ENCODE measurements around the gene S100A11. TPM values are rescaled to one million over a fixed set of nuclear protein-coding genes. Genes with fewer than 3 reads are reported as not detected.

The S100A11 gene
- total RNA-seq, 1 donor from 2014 or later, result 511 TPM

DNA sequence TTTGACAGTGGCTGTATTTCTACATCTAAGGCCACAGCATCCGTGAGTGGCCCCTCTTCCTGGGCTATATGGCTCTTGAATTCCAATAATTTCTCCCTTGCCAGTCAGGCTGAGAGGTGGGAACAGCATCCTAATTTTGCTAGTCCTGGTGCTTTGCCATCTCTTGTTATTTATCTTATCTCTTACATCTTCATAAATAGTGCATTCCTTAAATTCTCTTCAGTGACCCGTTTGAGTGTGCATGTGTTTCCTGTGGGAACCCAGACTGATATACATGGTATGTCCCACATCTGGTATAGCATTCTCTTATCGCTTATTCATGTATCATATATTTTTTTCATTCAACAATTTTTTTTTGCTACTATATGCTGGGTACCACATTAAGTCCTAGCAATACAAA is 9.9 kb downstream of the S100A11 start:
- TF ChIP-seq, protein P1, sequence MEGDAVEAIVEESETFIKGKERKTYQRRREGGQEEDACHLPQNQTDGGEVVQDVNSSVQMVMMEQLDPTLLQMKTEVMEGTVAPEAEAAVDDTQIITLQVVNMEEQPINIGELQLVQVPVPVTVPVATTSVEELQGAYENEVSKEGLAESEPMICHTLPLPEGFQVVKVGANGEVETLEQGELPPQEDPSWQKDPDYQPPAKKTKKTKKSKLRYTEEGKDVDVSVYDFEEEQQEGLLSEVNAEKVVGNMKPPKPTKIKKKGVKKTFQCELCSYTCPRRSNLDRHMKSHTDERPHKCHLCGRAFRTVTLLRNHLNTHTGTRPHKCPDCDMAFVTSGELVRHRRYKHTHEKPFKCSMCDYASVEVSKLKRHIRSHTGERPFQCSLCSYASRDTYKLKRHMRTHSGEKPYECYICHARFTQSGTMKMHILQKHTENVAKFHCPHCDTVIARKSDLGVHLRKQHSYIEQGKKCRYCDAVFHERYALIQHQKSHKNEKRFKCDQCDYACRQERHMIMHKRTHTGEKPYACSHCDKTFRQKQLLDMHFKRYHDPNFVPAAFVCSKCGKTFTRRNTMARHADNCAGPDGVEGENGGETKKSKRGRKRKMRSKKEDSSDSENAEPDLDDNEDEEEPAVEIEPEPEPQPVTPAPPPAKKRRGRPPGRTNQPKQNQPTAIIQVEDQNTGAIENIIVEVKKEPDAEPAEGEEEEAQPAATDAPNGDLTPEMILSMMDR (conservative IDR thresholded peaks at IDR 0.05), result no peak
- no peak for DNase-seq (ENCODE audit: extremely low spot score, unreplicated experiment)
- H3K9me3 Mint-ChIP-seq, result peaks cover 4% of the 10 kb centered on the region
- no peak overlapping the region for H3K27ac Mint-ChIP-seq
- H3K27me3 Mint-ChIP-seq, result peaks cover 4% of the 10 kb centered on the region
- H3K4me3 Mint-ChIP-seq, result no peak overlapping the region
- peaks cover 7% of the 10 kb centered on the region for H3K36me3 Mint-ChIP-seq
- H3K4me1 Mint-ChIP-seq (ENCODE audit: unreplicated experiment), result peaks cover 10% of the 10 kb centered on the region

DNA sequence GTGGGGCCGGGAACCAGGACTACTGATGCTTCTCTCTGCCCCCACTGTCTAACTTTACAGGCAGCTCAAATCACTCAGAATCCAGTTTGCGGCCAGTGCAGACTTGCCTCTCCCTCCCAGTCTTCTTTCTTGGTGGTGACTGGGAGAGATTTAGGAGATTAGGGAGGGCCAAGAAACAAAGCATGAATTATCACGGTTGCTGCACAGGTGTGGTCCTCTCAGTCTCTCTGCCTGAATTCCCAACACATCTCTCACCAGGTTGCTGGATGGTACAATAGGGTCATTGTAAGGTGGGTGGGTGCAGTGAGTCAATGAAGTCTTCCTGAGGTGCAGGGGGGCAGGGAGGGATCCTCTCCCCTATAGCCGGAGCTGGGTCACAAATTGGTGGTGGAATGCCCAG is 12.6 kb downstream of the S100A11 start:
- H3K36me3 Mint-ChIP-seq, result no peaks in the 10 kb centered on the region
- H3K4me3 Mint-ChIP-seq, result peak overlapping the region; percentile 4
- peak overlapping the region; percentile 49 for H3K27ac Mint-ChIP-seq
- no peak for DNase-seq (ENCODE audit: extremely low spot score, unreplicated experiment)
- peaks cover 4% of the 10 kb centered on the region for H3K27me3 Mint-ChIP-seq
- H3K9me3 Mint-ChIP-seq, result no peaks in the 10 kb centered on the region
- H3K4me1 Mint-ChIP-seq (ENCODE audit: unreplicated experiment), result peaks cover 10% of the 10 kb centered on the region
- TF ChIP-seq, protein P1 (conservative IDR thresholded peaks at IDR 0.05), result no peak

DNA sequence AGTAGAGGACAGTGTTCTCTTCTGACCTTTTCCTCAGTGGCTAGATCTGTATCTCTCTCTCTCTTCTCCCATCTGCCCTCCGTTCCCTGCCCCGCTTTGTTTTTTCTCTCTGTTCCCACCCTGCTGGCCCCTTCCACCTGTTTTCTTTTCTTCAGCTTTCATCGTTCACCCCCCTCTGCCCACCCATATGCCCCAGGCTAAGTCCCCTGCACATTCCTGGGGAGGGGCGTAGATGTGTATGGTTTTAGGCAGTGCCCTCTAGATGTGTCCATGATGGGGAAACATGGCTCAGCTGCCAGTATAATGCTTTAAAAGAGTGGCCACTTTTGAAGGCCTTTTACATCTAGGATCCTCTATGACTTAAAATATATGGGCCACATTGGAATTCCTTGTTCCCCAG is 13.6 kb downstream of the S100A11 start:
- no peaks in the 10 kb centered on the region for H3K9me3 Mint-ChIP-seq
- H3K36me3 Mint-ChIP-seq, result no peaks in the 10 kb centered on the region
- no peak overlapping the region for H3K4me3 Mint-ChIP-seq
- DNase-seq (ENCODE audit: extremely low spot score, unreplicated experiment), result no peak
- H3K27me3 Mint-ChIP-seq, result peaks cover 4% of the 10 kb centered on the region
- H3K27ac Mint-ChIP-seq, result no peak overlapping the region
- peaks cover 10% of the 10 kb centered on the region for H3K4me1 Mint-ChIP-seq (ENCODE audit: unreplicated experiment)
- TF ChIP-seq, protein P1 (conservative IDR thresholded peaks at IDR 0.05), result no peak

DNA sequence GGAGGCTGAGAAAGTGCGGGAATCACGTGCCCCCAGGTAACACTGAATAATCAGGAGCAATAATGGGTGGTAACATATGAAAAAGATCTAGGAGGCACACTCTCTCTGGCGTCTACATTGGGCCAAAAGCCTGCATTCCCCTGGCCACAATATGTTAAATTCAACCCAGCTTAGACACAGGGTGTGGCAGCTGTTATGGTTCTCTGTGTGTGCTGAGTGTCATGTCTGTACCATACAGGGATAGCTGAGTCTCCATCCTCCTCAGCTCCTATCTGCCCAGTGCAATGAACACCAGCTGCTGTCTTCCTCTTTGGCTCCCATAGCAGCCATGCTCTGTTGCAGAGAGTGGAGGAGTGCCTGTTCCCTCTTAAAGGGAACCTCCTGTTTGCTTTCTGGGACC is 14.3 kb downstream of the S100A11 start:
- peaks cover 4% of the 10 kb centered on the region for H3K27me3 Mint-ChIP-seq
- H3K27ac Mint-ChIP-seq, result no peak overlapping the region
- H3K9me3 Mint-ChIP-seq, result no peaks in the 10 kb centered on the region
- DNase-seq (ENCODE audit: extremely low spot score, unreplicated experiment), result no peak
- peaks cover 10% of the 10 kb centered on the region for H3K4me1 Mint-ChIP-seq (ENCODE audit: unreplicated experiment)
- no peak overlapping the region for H3K4me3 Mint-ChIP-seq
- no peaks in the 10 kb centered on the region for H3K36me3 Mint-ChIP-seq
- TF ChIP-seq, protein P1 (conservative IDR thresholded peaks at IDR 0.05), result no peak

DNA sequence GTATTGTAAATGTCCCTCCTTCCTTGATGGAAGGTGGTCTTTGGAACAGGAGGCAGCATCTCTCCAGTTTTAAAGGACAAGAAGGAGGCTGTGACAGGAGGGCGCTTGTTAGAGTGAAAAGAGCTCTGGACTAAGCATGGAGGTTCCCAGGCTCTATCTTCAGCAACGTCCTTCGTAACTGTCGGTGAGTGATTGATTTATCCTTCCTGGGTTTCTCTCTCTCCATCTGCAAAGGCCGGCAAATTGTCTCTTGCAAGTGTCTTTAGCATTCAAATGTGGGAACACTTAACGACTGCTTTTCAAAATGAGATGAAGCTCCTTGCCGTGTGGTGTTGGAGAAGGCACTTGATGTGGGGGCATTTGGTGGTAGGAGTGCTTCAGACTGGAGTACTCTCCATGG is 15.2 kb downstream of the S100A11 start:
- H3K27me3 Mint-ChIP-seq, result peaks cover 4% of the 10 kb centered on the region
- TF ChIP-seq, protein P1 (conservative IDR thresholded peaks at IDR 0.05), result no peak
- no peak overlapping the region for H3K27ac Mint-ChIP-seq
- no peaks in the 10 kb centered on the region for H3K36me3 Mint-ChIP-seq
- H3K9me3 Mint-ChIP-seq, result no peaks in the 10 kb centered on the region
- peaks cover 10% of the 10 kb centered on the region for H3K4me1 Mint-ChIP-seq (ENCODE audit: unreplicated experiment)
- no peak overlapping the region for H3K4me3 Mint-ChIP-seq
- DNase-seq (ENCODE audit: extremely low spot score, unreplicated experiment), result no peak

DNA sequence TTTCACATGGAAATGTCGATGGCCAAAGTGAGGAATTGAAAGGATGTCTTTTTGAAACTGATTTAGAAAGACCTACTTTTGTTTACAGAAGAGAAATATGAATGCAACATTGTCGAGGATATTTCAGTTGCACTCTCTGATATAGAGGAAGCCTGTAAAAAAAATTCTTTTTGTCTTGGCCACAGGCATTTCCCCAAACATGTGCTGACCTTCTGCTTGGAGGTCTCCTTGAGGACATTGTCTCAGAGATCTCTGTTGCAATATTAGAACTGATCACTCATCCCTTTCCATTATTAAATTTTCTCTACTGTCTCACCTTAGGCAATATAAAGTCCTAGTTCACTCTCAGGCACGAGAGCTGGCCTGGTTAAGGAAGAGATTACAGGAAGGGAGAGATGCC is 16.0 kb downstream of the S100A11 start:
- H3K27ac Mint-ChIP-seq, result no peak overlapping the region
- TF ChIP-seq, protein P1 (conservative IDR thresholded peaks at IDR 0.05), result no peak
- no peak for DNase-seq (ENCODE audit: extremely low spot score, unreplicated experiment)
- peaks cover 4% of the 10 kb centered on the region for H3K27me3 Mint-ChIP-seq
- H3K4me3 Mint-ChIP-seq, result no peak overlapping the region
- no peaks in the 10 kb centered on the region for H3K36me3 Mint-ChIP-seq
- no peaks in the 10 kb centered on the region for H3K9me3 Mint-ChIP-seq
- peaks cover 10% of the 10 kb centered on the region for H3K4me1 Mint-ChIP-seq (ENCODE audit: unreplicated experiment)
